ENCODE data around the gene FUS. TPM values are rescaled to one million over a fixed set of nuclear protein-coding genes. Genes with fewer than 3 reads are reported as not detected.
A peak's percentile ranks its signal among the peaks of the same experiment; 100 is the strongest.
"Not testable (repeated sequence)": the region's sequence is repeated elsewhere in the genome, so short reads cannot be mapped to it uniquely, and the experiment has no call there.

Gene FUS
- total and polyA plus RNA-seq, 5 donors: 112 to 172 (median 144) TPM

- no peak for DNase-seq
- H3K9me3 ChIP-seq (ENCODE audit: control insufficient read depth, low read length): no peaks in the 10 kb centered on the region
- no peak overlapping the region for H3K4me3 ChIP-seq (ENCODE audit: low read length)
- H3K27me3 ChIP-seq (ENCODE audit: control insufficient read depth, insufficient read depth): no peaks in the 10 kb centered on the region
- H3K27ac ChIP-seq (ENCODE audit: low read length): no peak overlapping the region
- no peaks in the 10 kb centered on the region for H3K4me1 ChIP-seq (ENCODE audit: control insufficient read depth, insufficient read depth, low read length)
- 63% methylated on average over 2 of the region's 2 CpGs for WGBS
- intact Hi-C loops (cut with DNase I): no loop called here
- no peak for ATAC-seq
Observed at GRCh38 chr16:31168848-31169247, 11.1 kb upstream of the FUS start.

GRCh38 chr16:31170048-31170447, 9.9 kb upstream of the FUS start:
- H3K4me1 ChIP-seq (ENCODE audit: control insufficient read depth, insufficient read depth, low read length); intact Hi-C loops (cut with DNase I); DNase-seq; H3K9me3 ChIP-seq (ENCODE audit: control insufficient read depth, low read length); H3K4me3 ChIP-seq (ENCODE audit: low read length); H3K27me3 ChIP-seq (ENCODE audit: control insufficient read depth, insufficient read depth): not testable (repeated sequence)
- peak overlapping the region; percentile 81 for H3K27ac ChIP-seq (ENCODE audit: low read length)
- ATAC-seq: peak; percentile 89 to 91
- WGBS: no CpG with 5 or more reads among the region's 2 CpGs

GRCh38 chr16:31177136-31177535, 2.8 kb upstream of the FUS start:
- Histone ChIP-seq H3K4me3 (ENCODE audit: low read length) (no peak overlapping the region), H3K27me3 (ENCODE audit: control insufficient read depth, insufficient read depth) (no peaks in the 10 kb centered on the region), H3K27ac (ENCODE audit: low read length) (no peak overlapping the region), H3K9me3 (ENCODE audit: control insufficient read depth, low read length) (no peaks in the 10 kb centered on the region), H3K4me1 (ENCODE audit: control insufficient read depth, insufficient read depth, low read length) (no peaks in the 10 kb centered on the region)
- WGBS: 76% methylated on average over 3 of the region's 3 CpGs
- intact Hi-C loops (cut with DNase I): no loop called here
- no peak for ATAC-seq
- no peak for DNase-seq

GRCh38 chr16:31179219-31179746, 656 bp upstream of the FUS start:
- 1% methylated on average over 27 of the region's 27 CpGs for WGBS
- Histone ChIP-seq H3K4me3 (ENCODE audit: low read length) (peak overlapping the region; percentile 63), H3K27me3 (ENCODE audit: control insufficient read depth, insufficient read depth) (no peaks in the 10 kb centered on the region), H3K9me3 (ENCODE audit: control insufficient read depth, low read length) (no peaks in the 10 kb centered on the region), H3K27ac (ENCODE audit: low read length) (peak overlapping the region; percentile 86), H3K4me1 (ENCODE audit: control insufficient read depth, insufficient read depth, low read length) (peaks cover 8% of the 10 kb centered on the region)
- ATAC-seq (peak; percentile 10), DNase-seq (no peak)
- intact Hi-C loops (cut with DNase I): no loop called here

- peak overlapping the region; percentile 63 for H3K4me3 ChIP-seq (ENCODE audit: low read length)
- DNase-seq (peak; percentile 46 to 80 (median 74)), ATAC-seq (peak in 1 of 2 donors; percentile 43)
- no peaks in the 10 kb centered on the region for H3K9me3 ChIP-seq (ENCODE audit: control insufficient read depth, low read length)
- H3K27me3 ChIP-seq (ENCODE audit: control insufficient read depth, insufficient read depth): no peaks in the 10 kb centered on the region
- H3K27ac ChIP-seq (ENCODE audit: low read length): no peak overlapping the region
- peaks cover 8% of the 10 kb centered on the region for H3K4me1 ChIP-seq (ENCODE audit: control insufficient read depth, insufficient read depth, low read length)
- 5% methylated on average over 31 of the region's 31 CpGs for WGBS
- intact Hi-C loops (cut with DNase I): no loop called here
Observed at GRCh38 chr16:31181102-31181830, 1.3 kb downstream of the FUS start.

GRCh38 chr16:31182391-31182790, 2.5 kb downstream of the FUS start:
- no peak for DNase-seq
- Histone ChIP-seq H3K9me3 (ENCODE audit: control insufficient read depth, low read length) (no peaks in the 10 kb centered on the region), H3K27me3 (ENCODE audit: control insufficient read depth, insufficient read depth) (no peaks in the 10 kb centered on the region), H3K27ac (ENCODE audit: low read length) (no peak overlapping the region), H3K4me1 (ENCODE audit: control insufficient read depth, insufficient read depth, low read length) (peaks cover 8% of the 10 kb centered on the region), H3K4me3 (ENCODE audit: low read length) (no peak overlapping the region)
- ATAC-seq: no peak
- intact Hi-C loops (cut with DNase I): no loop called here
- 22% methylated on average over 7 of the region's 7 CpGs for WGBS

GRCh38 chr16:31183432-31184428, 3.8 kb downstream of the FUS start:
- DNase-seq (no peak), ATAC-seq (no peak)
- Histone ChIP-seq H3K27ac (ENCODE audit: low read length) (no peak overlapping the region), H3K9me3 (ENCODE audit: control insufficient read depth, low read length) (no peaks in the 10 kb centered on the region), H3K27me3 (ENCODE audit: control insufficient read depth, insufficient read depth) (no peaks in the 10 kb centered on the region), H3K4me1 (ENCODE audit: control insufficient read depth, insufficient read depth, low read length) (peaks cover 8% of the 10 kb centered on the region), H3K4me3 (ENCODE audit: low read length) (no peak overlapping the region)
- intact Hi-C loops (cut with DNase I): no loop called here
- 57% methylated on average over 10 of the region's 10 CpGs for WGBS

- intact Hi-C loops (cut with DNase I): no loop called here
- no peak for ATAC-seq
- peaks cover 8% of the 10 kb centered on the region for H3K4me1 ChIP-seq (ENCODE audit: control insufficient read depth, insufficient read depth, low read length)
- no peak for DNase-seq
- no peak overlapping the region for H3K4me3 ChIP-seq (ENCODE audit: low read length)
- H3K27ac ChIP-seq (ENCODE audit: low read length): no peak overlapping the region
- 93% methylated on average over 14 of the region's 14 CpGs for WGBS
- no peaks in the 10 kb centered on the region for H3K9me3 ChIP-seq (ENCODE audit: control insufficient read depth, low read length)
- no peaks in the 10 kb centered on the region for H3K27me3 ChIP-seq (ENCODE audit: control insufficient read depth, insufficient read depth)
Observed at GRCh38 chr16:31184888-31185287, 4.9 kb downstream of the FUS start.

GRCh38 chr16:31185339-31185738, 5.4 kb downstream of the FUS start:
- H3K27me3 ChIP-seq (ENCODE audit: control insufficient read depth, insufficient read depth): no peaks in the 10 kb centered on the region
- intact Hi-C loops (cut with DNase I): no loop called here
- WGBS: 63% methylated on average over 5 of the region's 5 CpGs
- peaks cover 8% of the 10 kb centered on the region for H3K4me1 ChIP-seq (ENCODE audit: control insufficient read depth, insufficient read depth, low read length)
- no peak for DNase-seq
- no peak overlapping the region for H3K27ac ChIP-seq (ENCODE audit: low read length)
- H3K4me3 ChIP-seq (ENCODE audit: low read length): no peak overlapping the region
- H3K9me3 ChIP-seq (ENCODE audit: control insufficient read depth, low read length): no peaks in the 10 kb centered on the region
- no peak for ATAC-seq

GRCh38 chr16:31186176-31186575, 6.2 kb downstream of the FUS start:
- Histone ChIP-seq H3K27ac (ENCODE audit: low read length) (no peak overlapping the region), H3K4me1 (ENCODE audit: control insufficient read depth, insufficient read depth, low read length) (peaks cover 8% of the 10 kb centered on the region), H3K9me3 (ENCODE audit: control insufficient read depth, low read length) (no peaks in the 10 kb centered on the region), H3K27me3 (ENCODE audit: control insufficient read depth, insufficient read depth) (no peaks in the 10 kb centered on the region), H3K4me3 (ENCODE audit: low read length) (no peak overlapping the region)
- intact Hi-C loops (cut with DNase I): no loop called here
- DNase-seq (no peak), ATAC-seq (no peak)
- WGBS: 72% methylated on average over 7 of the region's 7 CpGs
